ENCODE results near the gene GPM6B. TPM values are rescaled to one million over a fixed set of nuclear protein-coding genes. Genes with fewer than 3 reads are reported as not detected.

Gene GPM6B, protein sequence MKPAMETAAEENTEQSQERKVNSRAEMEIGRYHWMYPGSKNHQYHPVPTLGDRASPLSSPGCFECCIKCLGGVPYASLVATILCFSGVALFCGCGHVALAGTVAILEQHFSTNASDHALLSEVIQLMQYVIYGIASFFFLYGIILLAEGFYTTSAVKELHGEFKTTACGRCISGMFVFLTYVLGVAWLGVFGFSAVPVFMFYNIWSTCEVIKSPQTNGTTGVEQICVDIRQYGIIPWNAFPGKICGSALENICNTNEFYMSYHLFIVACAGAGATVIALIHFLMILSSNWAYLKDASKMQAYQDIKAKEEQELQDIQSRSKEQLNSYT
- total RNA-seq, result under 0.01 and 1.2 TPM in 2 replicates

DNA sequence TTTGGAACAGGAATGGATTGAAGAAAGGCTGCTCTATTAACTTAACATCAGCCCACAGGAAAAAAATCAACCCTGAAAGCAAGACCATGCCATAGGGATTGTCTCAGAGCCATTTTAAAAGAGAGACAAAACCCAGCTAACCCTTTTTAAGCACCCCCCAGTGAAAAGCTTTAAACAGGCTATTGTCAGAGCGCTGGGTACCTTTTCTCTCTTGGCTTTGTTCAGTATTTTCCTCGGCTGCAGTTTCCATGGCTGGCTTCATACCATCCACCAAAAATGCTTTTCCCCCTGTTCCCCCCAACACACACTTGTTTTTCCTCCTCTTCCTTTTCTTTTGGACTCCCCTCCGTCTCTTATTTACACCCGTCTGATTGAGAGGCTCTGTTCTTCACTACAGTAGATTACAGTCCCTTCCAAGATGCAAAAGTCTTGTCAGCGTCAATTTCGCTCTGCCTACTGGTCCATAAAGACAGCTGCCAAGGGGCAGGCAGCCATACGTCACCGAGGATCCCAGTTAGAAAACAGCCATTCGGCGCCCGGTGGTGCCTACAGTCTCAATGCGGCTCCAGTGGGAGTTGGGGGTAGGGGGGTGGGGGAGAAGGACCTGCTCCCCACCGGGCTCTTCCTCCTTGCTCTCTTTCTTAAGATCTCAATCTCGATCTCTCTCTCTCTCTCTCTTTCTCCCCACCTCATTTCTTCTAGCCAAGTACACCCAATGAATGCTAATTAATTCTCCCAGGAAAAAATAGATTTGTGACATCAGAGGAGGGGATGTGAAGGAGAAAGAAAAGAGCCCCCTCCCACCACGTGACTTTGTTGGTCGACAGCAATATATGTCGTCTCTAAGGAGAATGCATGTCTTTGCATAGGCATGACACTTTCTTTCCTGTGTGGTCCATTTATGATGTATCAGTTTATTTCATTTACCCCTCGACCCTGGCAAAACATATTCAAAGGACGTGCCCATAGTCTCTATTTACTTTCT lies at the start of gene GPM6B:
Gene GPM6B (minus strand): TSS at position 451 of the 985 bp plus-strand sequence. CDS start 189 bp downstream, at position 262.
- DNase-seq (ENCODE audit: low read depth), result no peak
- no peaks in the 10 kb centered on the region for H3K27me3 ChIP-seq (ENCODE audit: control insufficient read depth, insufficient read depth, low read length)
- H3K4me3 ChIP-seq (ENCODE audit: low read depth, low read length), result no peak within 1 kb of the TSS
- TF ChIP-seq, protein P1, sequence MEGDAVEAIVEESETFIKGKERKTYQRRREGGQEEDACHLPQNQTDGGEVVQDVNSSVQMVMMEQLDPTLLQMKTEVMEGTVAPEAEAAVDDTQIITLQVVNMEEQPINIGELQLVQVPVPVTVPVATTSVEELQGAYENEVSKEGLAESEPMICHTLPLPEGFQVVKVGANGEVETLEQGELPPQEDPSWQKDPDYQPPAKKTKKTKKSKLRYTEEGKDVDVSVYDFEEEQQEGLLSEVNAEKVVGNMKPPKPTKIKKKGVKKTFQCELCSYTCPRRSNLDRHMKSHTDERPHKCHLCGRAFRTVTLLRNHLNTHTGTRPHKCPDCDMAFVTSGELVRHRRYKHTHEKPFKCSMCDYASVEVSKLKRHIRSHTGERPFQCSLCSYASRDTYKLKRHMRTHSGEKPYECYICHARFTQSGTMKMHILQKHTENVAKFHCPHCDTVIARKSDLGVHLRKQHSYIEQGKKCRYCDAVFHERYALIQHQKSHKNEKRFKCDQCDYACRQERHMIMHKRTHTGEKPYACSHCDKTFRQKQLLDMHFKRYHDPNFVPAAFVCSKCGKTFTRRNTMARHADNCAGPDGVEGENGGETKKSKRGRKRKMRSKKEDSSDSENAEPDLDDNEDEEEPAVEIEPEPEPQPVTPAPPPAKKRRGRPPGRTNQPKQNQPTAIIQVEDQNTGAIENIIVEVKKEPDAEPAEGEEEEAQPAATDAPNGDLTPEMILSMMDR (IDR thresholded peaks at IDR 0.05; ENCODE audit: insufficient read depth, low read length, severe bottlenecking), result no peak
- H3K36me3 ChIP-seq (ENCODE audit: control insufficient read depth, insufficient read depth, low read length), result no peaks in the 10 kb centered on the region
- FAIRE-seq, result no peak

- no peaks in the 10 kb centered on the region for H3K27me3 ChIP-seq (ENCODE audit: control insufficient read depth, insufficient read depth, low read length)
- H3K4me3 ChIP-seq (ENCODE audit: low read depth, low read length), result no peak overlapping the region
- H3K36me3 ChIP-seq (ENCODE audit: control insufficient read depth, insufficient read depth, low read length), result no peaks in the 10 kb centered on the region
- no peak for FAIRE-seq
- DNase-seq (ENCODE audit: low read depth), result no peak
- TF ChIP-seq, protein P1 (IDR thresholded peaks at IDR 0.05; ENCODE audit: insufficient read depth, low read length, severe bottlenecking), result no peak
Observed at GRCh38 chrX:13864264-13864663, 47.4 kb upstream of the GPM6B start.

- TF ChIP-seq, protein P1 (IDR thresholded peaks at IDR 0.05; ENCODE audit: insufficient read depth, low read length, severe bottlenecking), result no peak
- DNase-seq (ENCODE audit: low read depth) (no peak), FAIRE-seq (no peak)
Observed at GRCh38 chrX:13863324-13863723, 46.4 kb upstream of the GPM6B start.

GRCh38 chrX:13859724-13860123 lies 42.8 kb upstream of the GPM6B start:
- TF ChIP-seq, protein P1 (IDR thresholded peaks at IDR 0.05; ENCODE audit: insufficient read depth, low read length, severe bottlenecking), result no peak
- FAIRE-seq (no peak), DNase-seq (ENCODE audit: low read depth) (no peak)
- Histone ChIP-seq H3K27me3 (ENCODE audit: control insufficient read depth, insufficient read depth, low read length) (no peaks in the 10 kb centered on the region), H3K4me3 (ENCODE audit: low read depth, low read length) (no peak overlapping the region), H3K36me3 (ENCODE audit: control insufficient read depth, insufficient read depth, low read length) (no peaks in the 10 kb centered on the region)

More at GRCh38 chrX:13863324-13863723, 46.4 kb upstream of the GPM6B start:
- Histone ChIP-seq H3K27me3 (ENCODE audit: control insufficient read depth, insufficient read depth, low read length) (no peaks in the 10 kb centered on the region), H3K36me3 (ENCODE audit: control insufficient read depth, insufficient read depth, low read length) (no peaks in the 10 kb centered on the region), H3K4me3 (ENCODE audit: low read depth, low read length) (no peak overlapping the region)

GRCh38 chrX:13857804-13858203 lies 40.9 kb upstream of the GPM6B start:
- Histone ChIP-seq H3K4me3 (ENCODE audit: low read depth, low read length) (no peak overlapping the region), H3K36me3 (ENCODE audit: control insufficient read depth, insufficient read depth, low read length) (no peaks in the 10 kb centered on the region), H3K27me3 (ENCODE audit: control insufficient read depth, insufficient read depth, low read length) (no peaks in the 10 kb centered on the region)
- FAIRE-seq (peak; percentile 28), DNase-seq (ENCODE audit: low read depth) (peak; percentile 78)
- TF ChIP-seq, protein P1 (IDR thresholded peaks at IDR 0.05; ENCODE audit: insufficient read depth, low read length, severe bottlenecking), result no peak
